Measurements from ENCODE around the gene MAML3.

MAML3 gene

DNA sequence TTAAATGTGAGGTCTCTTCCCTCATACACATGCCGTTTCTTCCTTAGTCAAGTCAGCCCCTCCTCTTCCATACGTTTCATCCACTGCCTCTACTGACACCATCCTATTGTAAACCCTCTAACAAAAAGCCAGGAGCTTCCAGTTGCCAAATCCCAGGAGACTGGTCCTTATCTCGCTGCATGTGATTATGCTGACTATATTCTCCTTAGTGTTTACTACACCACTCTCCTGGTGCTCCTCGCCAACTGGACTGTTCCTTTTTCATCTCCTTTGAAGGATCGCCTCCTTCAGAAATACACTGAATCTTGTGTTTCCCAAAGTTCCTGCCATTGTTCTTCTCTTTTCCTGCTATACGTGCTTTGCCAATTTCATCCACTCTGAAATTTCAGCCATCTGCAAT is 27.7 kb downstream of the MAML3 start:
- H3K4me3 ChIP-seq (ENCODE audit: control insufficient read depth, low read depth, low read length) = no peak overlapping the region
- DNase-seq (ENCODE audit: low read depth) = no peak
- TF ChIP-seq CTCF (IDR thresholded peaks at IDR 0.05; ENCODE audit: control insufficient read depth, insufficient read depth, low read depth, low read length, missing control alignments) = no peak

GRCh38 chr4:140125374-140125773 is 28.6 kb downstream of the MAML3 start:
- no peak for DNase-seq (ENCODE audit: low read depth)

GRCh38 chr4:140123666-140124377 is 30.2 kb downstream of the MAML3 start:
- no peak for DNase-seq (ENCODE audit: low read depth)
- no peak for TF ChIP-seq CTCF (IDR thresholded peaks at IDR 0.05; ENCODE audit: control insufficient read depth, insufficient read depth, low read depth, low read length, missing control alignments)
- H3K4me3 ChIP-seq (ENCODE audit: control insufficient read depth, low read depth, low read length) = no peak overlapping the region

More at GRCh38 chr4:140125374-140125773, 28.6 kb downstream of the MAML3 start:
- no peak overlapping the region for H3K4me3 ChIP-seq (ENCODE audit: control insufficient read depth, low read depth, low read length)
- no peak for TF ChIP-seq CTCF (IDR thresholded peaks at IDR 0.05; ENCODE audit: control insufficient read depth, insufficient read depth, low read depth, low read length, missing control alignments)

- no peak for DNase-seq (ENCODE audit: low read depth)
These were observed 31.1 kb downstream of the MAML3 start for GRCh38 chr4:140122891-140123290.

DNA sequence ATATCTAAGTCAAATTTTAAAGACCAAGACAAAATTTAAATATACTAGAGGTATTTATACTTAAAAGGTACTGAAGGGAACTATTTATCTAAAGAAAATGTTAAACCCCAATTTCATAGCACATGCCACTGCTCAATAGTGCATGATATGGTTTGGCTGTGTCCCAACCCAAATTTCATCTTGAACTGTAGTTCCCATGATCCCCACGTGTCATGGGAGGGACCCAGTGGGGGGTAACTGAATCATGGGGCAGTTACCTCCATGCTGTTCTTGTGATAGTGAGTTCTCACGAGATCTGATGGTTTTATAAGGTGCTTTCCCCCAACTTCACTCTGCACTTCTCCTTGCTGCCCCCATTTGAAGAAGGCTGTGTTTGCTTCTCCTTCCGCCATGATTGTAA is 32.3 kb downstream of the MAML3 start:
- no peak for TF ChIP-seq CTCF (IDR thresholded peaks at IDR 0.05; ENCODE audit: control insufficient read depth, insufficient read depth, low read depth, low read length, missing control alignments)
- no peak for DNase-seq (ENCODE audit: low read depth)
- no peak overlapping the region for H3K4me3 ChIP-seq (ENCODE audit: control insufficient read depth, low read depth, low read length)

More at GRCh38 chr4:140122891-140123290, 31.1 kb downstream of the MAML3 start:
- TF ChIP-seq CTCF (IDR thresholded peaks at IDR 0.05; ENCODE audit: control insufficient read depth, insufficient read depth, low read depth, low read length, missing control alignments) = no peak
- no peak overlapping the region for H3K4me3 ChIP-seq (ENCODE audit: control insufficient read depth, low read depth, low read length)

DNA sequence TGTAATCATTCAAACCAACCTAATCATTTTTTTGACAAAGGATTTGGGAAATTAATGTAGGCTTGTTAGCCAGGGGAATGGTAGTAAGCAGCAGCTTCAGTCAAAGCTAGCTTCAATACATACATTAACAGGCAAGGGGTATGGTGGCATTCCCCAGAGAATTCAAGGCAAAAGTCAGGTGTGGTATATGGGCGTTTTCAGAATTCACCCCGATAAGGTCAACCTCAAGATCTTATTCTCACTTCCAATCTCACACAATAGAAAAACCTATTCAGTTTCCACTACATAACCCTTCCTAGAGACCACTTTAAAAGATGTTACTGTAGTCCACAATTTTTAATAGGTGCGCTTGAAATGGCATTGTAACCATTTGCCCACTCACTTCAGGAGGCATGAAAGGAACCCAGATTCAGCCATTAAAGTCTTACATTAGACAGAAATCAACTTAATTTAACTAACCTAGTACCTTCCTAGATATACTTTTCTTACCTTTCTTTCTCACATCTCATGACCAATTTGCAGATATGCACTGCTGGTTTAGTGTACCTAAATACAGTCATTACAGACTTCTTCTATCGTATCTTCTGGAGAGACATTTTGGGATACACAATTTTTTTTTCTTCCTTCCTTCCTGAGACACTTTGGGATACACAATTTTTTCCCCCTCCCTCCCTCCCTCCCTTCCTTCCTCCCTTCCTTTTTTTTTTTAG is 34.9 kb downstream of the MAML3 start:
- no peak overlapping the region for H3K4me3 ChIP-seq (ENCODE audit: control insufficient read depth, low read depth, low read length)
- no peak for TF ChIP-seq CTCF (IDR thresholded peaks at IDR 0.05; ENCODE audit: control insufficient read depth, insufficient read depth, low read depth, low read length, missing control alignments)
- DNase-seq (ENCODE audit: low read depth) = no peak

All from AG09309 (cell line).